ENCODE measurements around the gene SNTB2. TPM values are rescaled to one million over a fixed set of nuclear protein-coding genes. Genes with fewer than 3 reads are reported as not detected.

Gene SNTB2
- total and polyA plus RNA-seq, 2 donors (not counting 3 experiments of a cell fraction or from before 2014, with no cell fraction given) = 24.9 to 73.7 TPM

- Histone ChIP-seq H3K79me2 (ENCODE audit: control insufficient read depth, insufficient read depth, low read length) (peaks cover 45% of the 10 kb centered on the region), H3K36me3 (ENCODE audit: control insufficient read depth in 2 of 2, extremely low read depth in 1 of 2, insufficient read depth in 2 of 2, low read length in 2 of 2) (peaks cover 0 to 14% of the 10 kb centered on the region in 2 experiments), H3K9me3 (replicated peaks; ENCODE audit: control insufficient read depth, insufficient read depth, low read length) (no peaks in the 10 kb centered on the region), H3K9me1 (replicated peaks; ENCODE audit: control insufficient read depth, extremely low read depth, insufficient read depth, low read length) (no peaks in the 10 kb centered on the region), H4K20me1 (replicated peaks; ENCODE audit: control insufficient read depth, extremely low read depth, insufficient read depth, low read length) (no peaks in the 10 kb centered on the region), H2AFZ (ENCODE audit: low read depth, low read length) (no peak overlapping the region), H3K27ac (ENCODE audit: insufficient read depth, low read depth, low read length) (no peak overlapping the region), H3K4me1 (ENCODE audit: control insufficient read depth, extremely low read depth, insufficient read depth, low read length) (peaks cover 21% of the 10 kb centered on the region), H3K4me3 (replicated peaks in 1 of 3; ENCODE audit: insufficient read depth in 1 of 3, low read depth in 1 of 3, low read length in 3 of 3) (no peak overlapping the region), H3K9ac (replicated peaks; ENCODE audit: extremely low read depth, insufficient read depth, low read length) (no peak overlapping the region), H3K27me3 (ENCODE audit: control insufficient read depth in 2 of 2, insufficient read depth in 2 of 2, low read length in 2 of 2) (no peaks in the 10 kb centered on the region), H3K4me2 (ENCODE audit: insufficient read depth, low read length) (no peak overlapping the region)
- TF ChIP-seq MYC (IDR thresholded peaks at IDR 0.05; ENCODE audit: low read depth, low read length) (no peak), FOS (IDR thresholded peaks at IDR 0.05; ENCODE audit: borderline replicate concordance, insufficient read depth, low read length) (no peak), POLR2AphosphoS5 (IDR thresholded peaks at IDR 0.05; ENCODE audit: insufficient read depth, low read depth, low read length) (no peak), MAX (IDR thresholded peaks at IDR 0.05; ENCODE audit: insufficient read depth, insufficient read length) (no peak), GATA2 (IDR thresholded peaks at IDR 0.05; ENCODE audit: insufficient read depth, insufficient read length, low read depth, low read length) (no peak), JUN (IDR thresholded peaks at IDR 0.05; ENCODE audit: borderline replicate concordance, insufficient read depth, insufficient read length, low read depth) (no peak), CTCF (IDR thresholded peaks at IDR 0.05; ENCODE audit: extremely low read depth in 1 of 2, insufficient read depth in 1 of 2, low read depth in 1 of 2, low read length in 2 of 2) (no peak), POLR2A (IDR thresholded peaks at IDR 0.05; ENCODE audit: low read depth, low read length) (no peak), EZH2 (IDR thresholded peaks at IDR 0.05; ENCODE audit: borderline replicate concordance, low read depth, low read length, severe bottlenecking) (no peak)
- no peak for DNase-seq (ENCODE audit: low read depth, low spot score)
- POLR2A ChIA-PET = interaction anchor here (0.7 kb wide), 1 partner anchor 25 kb away, joined by 3 read pairs; no protein-coding TSS in a partner anchor
- intact Hi-C loops (cut with micrococcal nuclease) (no loop called here), dilution Hi-C loops (cut with MboI; ENCODE audit: extremely low pct_ligation_motif_present, low sequenced_read_pairs) (no loop called here)
- BruUV-seq (replicated peaks) = no TSS peak
- FAIRE-seq = peak; percentile 49
- CTCF ChIA-PET = interaction anchor here (1.3 to 2.4 kb wide), 2 partner anchors 17 to 177 kb away, joined by 4 to 8 read pairs; no protein-coding TSS in a partner anchor
Observed at GRCh38 chr16:69327585-69328310, 140.8 kb downstream of the SNTB2 start.

Measured in endothelial cell of umbilical vein (primary cell).